LHCN-M2 (cell line): ENCODE measurements around the gene TSGA10IP. TPM values are rescaled to one million over a fixed set of nuclear protein-coding genes. Genes with fewer than 3 reads are reported as not detected.
A peak's percentile ranks its signal among the peaks of the same experiment; 100 is the strongest.

Experiments used
- DNase-seq: peaks from one replicate; pipeline ENCODE4 v3.0.0-alpha.2; 2012; ENCODE audit warnings: low read depth
- total RNA-seq: library from RNA; depleted of rRNA; stranded (reverse); fragments of >200 nt; gene quantifications from 2 replicates; pipeline ENCODE4 v1.2.3, GENCODE V29; 2014

Gene TSGA10IP
- total RNA-seq, 1 experiment from 2014 or later, result not detected

DNA sequence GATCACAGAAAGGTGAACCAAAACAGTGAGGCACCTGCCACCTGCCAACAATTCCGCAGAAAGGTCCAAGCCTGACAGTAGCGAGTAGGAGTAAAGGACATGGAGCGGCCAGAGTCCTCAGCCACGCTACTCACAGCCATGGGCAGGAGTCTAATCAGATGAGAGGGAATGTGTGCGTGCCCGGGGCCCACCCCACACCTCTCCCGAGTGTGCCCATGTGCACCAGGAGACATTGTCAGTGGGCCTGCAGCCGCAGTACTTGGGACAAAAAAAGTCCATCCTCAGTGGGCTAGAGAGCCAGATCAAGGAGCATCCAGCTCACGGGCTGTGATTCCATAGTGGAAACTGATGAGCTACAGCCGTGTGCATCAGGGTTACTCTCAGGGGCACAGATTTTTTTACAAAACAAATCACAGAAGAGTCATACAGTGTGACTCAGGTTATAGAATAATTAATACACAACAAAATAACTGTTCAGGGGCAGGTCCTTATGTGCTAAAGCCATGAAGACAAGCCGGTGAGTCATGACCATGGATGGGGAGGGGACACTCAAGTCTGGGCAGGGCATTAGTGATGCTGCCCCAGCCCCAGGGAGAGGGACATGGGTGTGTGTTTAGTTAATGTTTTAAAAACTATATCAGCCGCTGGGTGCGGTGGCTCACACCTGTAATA, 28.3 kb downstream of the TSGA10IP start:
- peak; percentile 41 for DNase-seq

DNA sequence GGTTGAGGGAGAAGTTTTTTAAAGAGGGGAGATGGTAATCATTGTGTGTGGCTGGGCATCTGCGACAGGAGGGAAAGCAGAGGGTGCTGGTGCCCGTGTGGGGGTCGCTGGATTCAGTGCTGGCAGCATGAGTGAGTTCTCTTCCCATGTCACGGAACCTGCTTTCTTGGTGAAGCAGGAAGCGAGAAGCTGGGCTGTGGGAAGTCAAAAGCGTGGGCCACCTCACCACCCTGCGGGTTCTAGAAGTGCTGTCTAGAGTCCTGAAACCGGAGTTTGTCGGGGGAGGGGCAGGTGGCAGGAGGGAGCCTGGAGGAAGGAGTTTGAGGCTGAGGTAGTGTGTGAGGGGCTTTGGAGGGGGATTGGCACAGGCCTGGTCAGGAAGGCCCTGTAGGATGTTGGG, 30.5 kb downstream of the TSGA10IP start:
- no peak for DNase-seq

DNA sequence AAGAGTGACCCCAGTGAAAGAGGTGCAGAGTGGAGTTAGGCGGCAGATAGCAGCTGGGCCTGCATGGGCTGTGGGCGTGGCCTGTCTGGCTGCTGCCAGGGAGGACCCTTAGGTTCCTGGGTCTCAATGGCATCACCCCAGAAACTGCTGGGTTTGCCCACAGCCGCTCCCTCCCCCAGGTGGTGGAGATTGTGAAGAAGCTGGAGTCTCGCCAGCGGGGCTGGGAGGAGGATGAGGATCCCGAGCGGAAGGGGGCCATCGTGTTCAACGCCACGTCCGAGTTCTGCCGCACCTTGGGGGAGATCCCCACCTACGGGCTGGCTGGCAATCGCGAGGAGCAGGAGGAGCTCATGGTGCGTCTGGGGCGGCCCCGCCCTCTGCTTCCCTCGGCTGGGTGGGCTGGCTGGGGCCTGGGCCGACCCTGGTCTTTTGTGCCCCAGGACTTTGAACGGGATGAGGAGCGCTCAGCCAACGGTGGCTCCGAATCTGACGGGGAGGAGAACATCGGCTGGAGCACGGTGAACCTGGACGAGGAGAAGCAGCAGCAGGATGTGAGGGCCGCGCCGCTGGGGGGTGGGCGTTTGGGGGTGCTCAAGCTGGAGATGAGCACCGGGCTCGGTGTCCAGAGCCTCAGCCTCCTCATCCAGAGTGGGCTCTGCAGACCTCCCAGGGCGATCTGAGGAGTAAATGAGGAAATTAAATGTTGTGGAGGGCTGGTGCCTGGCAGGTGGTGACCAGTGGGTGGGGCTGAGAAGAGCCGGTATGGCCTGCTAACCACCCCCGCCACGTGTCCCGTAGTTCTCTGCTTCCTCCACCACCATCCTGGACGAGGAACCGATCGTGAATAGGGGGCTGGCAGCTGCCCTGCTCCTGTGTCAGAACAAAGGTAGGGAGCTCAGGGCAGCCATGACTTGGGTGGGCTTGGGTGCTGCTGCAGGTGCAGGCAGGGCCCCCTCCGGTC, 31.2 kb downstream of the TSGA10IP start:
- no peak for DNase-seq

DNA sequence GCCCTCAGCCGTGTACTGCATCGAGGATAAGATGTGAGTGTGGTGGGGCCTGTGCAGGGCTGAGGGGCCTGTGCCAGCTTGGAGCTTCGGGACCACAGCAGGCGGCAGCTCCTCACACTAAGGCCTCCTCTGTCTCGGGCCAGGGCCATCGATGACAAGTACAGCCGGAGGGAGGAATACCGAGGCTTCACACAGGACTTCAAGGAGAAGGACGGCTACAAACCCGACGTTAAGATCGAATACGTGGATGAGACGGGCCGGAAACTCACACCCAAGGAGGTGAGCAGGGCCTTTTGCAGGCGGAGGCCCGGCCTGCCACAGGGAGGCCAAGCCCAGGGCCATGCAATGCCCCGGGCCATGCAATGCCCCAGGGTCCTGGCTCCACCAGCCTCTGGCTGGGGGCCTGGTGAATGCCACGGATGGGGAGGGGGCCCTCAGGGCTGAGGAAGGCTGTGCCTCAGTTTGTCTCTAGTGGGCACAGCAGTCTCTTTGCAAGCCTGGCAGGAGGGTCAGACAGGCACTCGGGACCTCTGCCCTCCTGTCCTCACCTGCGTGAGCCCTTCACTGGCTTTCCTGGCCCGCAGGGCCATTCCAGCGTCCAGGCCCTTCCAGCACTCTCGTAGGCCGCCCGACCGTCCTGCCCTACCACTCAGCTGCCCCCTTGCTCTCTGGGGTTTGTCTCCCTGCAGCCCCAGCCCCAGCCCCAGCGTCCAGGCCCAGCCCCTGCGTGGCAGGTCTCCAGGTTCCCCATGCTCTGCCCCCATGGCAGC, 32.5 kb downstream of the TSGA10IP start:
- no peak for DNase-seq

DNA sequence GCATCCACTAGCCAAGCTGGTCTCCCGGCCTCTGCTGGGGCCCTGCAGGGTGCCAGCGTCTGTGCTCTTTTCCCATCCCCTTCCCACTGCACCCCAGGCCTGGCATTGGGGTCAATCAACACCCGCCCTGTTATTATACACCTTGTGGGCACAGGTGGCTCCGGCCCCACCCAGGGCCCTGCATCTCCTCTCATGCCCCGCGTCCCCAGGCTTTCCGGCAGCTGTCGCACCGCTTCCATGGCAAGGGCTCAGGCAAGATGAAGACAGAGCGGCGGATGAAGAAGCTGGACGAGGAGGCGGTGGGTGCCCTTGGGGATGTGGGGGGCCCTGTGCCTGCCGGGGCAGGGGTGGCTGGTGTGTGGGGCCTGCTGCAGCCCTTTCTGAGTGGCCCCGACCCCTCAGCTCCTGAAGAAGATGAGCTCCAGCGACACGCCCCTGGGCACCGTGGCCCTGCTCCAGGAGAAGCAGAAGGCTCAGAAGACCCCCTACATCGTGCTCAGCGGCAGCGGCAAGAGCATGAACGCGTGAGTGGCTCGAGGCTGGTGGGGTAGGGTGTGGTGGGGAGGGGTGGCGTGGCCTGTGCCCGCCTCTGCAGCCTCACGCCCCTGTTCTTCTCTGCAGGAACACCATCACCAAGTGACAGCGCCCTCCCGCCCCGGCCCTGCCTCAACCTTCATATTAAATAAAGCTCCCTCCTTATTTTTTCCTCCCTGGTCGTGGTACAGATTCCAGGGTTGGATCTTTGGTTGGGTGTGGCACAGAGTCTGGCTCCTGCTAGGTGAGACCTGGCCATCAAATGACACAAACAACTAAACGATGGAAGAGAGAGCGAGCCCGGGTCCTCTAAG, 33.3 kb downstream of the TSGA10IP start:
- DNase-seq, result no peak

DNA sequence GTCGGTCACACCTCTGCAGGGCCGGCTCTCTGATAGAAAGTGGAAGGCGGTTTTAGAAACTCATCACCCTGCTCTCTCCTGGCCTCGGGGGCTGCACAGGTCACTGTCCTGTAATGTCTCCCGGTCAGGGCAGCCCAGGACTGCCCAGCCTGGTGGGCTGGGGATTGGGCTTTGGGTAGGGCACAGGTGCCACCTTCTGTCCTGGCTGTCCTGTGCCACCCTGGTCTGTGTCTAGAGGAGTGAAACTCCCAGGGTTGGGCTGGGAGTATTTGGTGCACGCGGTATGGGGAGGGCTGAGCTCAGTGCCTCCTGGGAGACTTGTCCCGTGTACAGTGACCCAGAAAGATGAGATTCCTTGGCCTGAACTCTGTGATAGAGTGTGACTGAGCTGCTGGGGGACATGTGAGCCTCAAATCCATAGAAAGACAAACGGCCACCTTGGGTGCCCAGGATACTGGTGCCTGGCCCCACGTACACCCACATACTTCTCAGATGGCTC, 34.0 kb downstream of the TSGA10IP start:
- no peak for DNase-seq

DNA sequence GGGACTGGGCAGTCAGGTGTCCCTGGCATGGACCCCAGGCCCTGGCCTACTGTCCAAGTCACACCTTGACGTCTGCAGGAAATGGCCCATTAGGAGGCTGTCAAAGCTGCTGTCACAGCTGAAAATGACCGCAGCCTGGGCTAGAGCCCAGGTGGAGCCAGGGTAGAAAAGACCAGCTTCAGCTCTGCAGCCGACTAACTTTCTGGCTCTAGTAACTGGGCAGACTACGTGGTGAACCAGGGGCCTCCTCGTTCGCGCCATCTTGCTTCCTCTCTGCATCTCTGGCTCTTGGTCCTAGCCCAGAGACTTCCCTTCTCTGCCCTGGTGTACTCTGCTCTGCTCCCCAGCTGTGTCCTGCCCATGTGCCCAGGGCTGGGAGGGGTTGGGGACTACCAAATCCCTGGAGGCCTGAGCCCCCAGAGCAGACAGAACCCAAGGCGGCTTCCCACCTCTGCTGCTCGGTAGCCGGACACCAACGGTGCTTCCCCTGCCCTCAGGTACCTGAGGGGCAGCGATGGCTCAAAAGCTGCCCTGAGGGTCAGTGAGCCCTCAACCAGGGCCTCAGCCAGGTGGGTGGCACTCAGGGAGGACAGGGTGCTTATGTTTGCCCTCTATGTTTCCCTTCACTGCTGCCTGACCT, 35.9 kb downstream of the TSGA10IP start:
- DNase-seq, result no peak

DNA sequence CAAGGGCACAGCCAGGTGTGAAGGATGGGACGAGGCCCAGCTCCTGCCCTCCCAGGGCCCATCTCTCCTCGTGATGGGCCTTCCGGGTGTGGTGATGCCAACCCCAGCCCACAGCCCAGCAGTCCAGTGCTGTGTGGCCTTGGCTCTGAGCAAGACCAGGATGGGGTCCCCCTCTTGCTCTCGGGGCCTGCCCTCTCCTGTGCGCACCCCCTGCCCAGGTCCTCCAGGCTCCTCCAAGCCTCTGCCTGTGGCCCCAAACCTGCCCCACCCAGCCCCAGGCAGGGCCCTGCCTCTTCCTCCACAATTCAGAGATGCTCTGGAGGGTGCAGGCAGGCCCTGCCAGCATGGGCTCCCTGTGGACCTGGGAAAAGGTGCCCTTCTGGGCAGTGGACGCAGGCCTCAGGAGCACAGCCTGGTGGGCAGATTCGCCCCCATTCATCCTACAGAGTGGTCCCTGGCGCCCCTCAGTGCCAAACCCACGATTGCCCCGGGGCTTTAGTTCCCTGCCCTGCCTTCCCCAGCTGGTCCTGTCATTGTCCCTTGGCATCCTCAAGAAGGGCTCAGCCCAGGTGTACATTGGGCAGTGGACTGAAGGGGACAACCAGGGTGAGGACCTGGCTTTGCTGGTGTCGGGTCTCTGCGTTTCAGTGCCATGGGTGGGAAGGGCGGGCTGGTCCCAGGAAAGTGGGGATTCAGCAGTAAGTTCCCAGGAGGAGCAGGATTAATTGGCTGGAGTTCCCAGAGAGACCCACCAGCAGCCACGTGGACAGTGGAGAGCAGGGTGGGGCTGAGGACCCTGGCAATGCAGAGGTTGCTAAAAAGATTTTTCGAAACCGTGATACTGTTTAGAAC, 36.9 kb downstream of the TSGA10IP start:
- DNase-seq, result no peak

DNA sequence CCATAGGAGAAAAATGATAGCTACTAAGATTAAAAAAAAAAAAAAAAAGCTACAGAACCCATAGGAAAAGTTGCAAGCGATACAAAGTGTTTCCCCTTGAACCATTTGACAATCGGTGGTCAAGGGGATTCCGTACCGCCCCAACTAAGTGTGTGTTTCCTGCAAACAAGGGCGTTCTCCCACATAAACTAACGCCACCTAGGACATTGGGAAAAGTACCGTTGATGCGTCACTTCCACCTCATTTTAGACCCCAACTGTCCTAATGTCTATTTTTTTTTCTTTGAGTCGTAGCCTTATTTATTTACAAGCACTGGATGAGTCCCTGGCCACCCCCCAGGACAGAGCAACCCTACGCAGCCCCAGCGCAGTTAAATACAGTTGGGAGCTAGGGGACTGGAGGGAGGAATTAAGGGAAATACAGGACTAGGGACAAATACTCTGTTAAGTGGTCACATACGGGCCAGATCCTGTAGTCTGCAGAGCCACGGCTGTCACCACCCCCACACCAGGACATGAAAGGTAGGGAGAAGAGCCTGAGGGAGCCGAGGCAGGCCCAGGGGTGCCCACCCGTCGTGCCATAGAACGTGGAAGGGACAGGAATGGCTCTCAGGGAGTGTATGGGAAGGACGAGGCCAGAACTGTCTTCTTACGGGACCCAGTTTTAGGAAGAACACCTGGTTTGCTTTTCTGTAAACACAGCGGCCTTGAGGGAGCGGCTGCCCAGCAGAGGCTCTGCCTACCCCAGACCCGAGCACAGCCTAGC, 37.7 kb downstream of the TSGA10IP start:
- DNase-seq, result no peak

DNA sequence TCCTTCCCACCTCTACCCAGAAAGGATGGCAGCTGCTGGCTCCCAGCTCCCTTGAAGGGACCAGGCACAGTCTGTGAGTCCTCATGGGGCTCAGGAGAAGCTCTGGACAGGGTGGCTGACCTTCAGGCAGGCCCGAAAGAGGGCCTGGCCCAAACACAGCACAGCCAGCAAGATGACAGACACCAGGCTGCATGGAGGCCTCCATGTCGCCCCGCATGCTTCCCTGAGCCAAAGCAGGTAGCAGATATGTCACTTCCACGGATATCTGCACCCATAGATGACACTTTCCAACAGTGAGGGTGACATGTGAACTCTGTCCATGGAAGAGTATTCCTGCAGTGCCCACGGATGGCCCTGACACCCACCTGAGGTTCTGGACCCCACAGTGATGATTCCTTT, 38.3 kb downstream of the TSGA10IP start:
- no peak for DNase-seq

DNA sequence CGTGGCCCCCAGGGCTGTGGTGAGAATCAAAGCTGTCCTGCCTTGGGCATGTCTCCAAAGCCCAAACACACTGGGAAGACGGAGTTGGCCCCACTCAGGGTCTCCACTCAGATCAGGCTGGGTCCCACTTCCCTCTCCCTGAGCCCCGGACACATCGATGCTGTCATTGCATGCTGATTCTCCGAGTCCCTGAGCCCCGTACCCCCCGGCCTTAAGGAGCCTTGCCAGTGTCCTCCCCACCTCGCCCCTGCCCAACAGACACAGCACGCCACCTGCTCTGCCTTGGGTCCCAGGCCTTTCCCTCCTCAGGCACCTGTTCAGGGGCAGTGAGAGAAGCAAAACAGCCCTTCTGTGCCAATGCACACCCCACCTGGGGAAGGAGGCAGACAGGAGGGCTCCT, 42.1 kb downstream of the TSGA10IP start:
- DNase-seq, result no peak

DNA sequence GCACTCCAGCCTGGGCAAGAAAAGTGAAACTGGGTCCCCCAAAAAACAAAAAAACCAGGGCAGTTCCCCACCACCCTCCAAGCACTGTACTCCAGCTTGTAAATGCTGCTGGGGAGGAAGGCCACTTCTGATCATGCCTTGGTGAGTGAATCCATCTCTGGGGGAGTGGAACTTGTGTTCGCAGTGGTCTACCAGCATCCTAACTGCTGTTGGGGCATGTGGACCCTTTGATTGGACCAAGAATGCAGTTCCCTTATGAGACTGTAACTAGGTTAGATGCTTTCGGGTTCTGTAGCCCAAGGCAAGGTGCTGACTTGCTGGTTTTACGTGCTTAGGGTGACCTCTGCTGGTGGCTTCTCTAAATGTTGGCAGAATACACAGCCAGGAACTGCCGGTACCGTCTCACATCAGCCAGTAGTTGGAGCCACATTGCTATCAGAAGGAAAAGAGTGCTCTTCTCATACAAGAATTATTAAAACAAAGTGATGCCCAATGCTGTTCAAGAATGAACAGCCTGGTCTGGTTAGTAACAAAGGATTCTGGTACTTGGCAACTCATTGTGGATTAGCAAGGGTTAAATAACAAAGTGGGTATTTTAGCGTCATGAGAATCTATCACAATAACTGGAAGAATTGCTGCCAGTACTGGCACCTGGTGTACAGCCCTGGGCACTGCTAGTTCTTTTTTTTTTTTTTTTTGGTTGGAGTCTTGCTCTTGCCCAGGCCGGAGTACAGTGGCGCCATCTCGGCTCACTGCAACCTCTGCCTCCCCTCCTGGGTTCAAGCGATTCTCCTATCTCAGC, 43.7 kb downstream of the TSGA10IP start:
- peak; percentile 94 for DNase-seq

DNA sequence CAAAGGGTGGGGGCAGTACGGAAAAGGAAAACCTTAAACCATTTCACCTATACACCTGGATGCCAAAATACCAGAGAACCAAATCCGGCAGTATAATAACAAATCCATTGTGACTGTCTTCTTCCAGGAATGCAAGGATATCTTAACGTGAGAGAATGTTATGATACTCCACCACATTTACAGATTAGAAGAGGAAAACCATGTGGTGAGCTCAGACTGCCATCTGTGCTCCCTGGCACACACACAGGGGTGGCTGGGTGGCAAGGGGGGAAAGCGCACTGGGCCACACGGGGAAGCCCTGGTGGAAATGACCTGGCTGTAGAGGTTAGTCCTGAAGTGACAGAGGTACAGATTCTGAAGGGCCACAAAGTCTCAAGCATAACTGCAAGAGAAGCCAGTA, 46.8 kb downstream of the TSGA10IP start:
- no peak for DNase-seq

DNA sequence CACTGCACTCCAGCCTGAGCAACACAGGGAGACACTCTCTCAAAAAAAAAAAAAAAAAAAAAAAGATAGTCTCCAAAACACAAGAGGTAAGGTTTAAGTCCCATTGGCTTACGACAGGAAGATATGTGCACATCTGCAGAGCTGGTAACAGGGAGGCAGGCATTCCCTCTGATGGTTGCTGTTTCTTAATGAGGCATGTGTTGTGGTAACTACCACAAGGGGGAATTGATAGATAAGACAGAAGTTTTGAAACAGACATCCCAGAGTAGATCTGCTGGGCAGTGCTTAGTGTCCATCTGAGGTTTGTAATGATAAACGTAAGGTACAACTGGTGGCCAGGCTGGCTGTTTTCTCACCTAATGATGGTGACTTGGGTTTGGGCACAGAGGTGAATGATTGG, 52.0 kb downstream of the TSGA10IP start:
- DNase-seq, result no peak

DNA sequence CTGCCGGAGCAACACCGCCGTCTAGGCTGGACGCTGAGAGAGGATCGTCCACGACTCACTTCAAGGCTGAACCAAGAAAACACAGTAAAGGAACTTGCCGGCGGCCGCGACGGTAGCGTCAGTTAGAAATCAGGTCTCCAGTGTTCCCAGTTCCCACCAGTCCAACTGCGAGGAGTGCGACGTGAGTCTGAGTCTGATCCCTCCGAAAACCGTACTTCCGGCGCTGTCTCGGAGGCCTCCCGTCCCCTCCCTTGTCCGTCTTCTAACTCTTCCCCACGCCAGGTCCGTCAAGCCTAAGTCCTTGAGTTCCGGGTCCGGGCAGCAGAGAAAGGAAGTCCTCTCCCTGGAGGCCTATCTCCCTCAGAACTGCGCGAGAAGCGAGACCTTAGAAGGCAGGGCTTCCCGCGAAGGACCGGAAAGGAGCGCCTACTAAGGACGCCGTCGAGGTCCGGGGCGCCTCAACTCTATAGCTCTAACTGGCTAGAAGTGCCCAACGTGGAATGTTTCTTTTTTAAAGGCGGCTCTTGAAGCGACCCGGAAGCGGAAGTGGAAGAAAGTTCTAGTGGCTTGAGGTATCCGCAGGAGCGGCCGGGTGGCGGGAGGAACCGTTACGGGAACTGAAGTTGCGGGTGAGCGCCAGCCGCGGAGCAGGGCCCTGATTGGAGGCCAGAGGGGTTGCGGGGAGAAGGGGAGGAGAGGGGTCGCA, 56.8 kb downstream of the TSGA10IP start, which contains the start of the genes BANF1 and EIF1AD:
Gene BANF1, plus strand, starts transcription at position 562 of the 706 bp plus-strand sequence. CDS start 748 bp downstream, outside the sequence.
Gene EIF1AD, minus strand, starts transcription at position 216 of the 706 bp plus-strand sequence. CDS start 1,768 bp downstream, outside the sequence.
- peak; percentile 99 for DNase-seq

DNA sequence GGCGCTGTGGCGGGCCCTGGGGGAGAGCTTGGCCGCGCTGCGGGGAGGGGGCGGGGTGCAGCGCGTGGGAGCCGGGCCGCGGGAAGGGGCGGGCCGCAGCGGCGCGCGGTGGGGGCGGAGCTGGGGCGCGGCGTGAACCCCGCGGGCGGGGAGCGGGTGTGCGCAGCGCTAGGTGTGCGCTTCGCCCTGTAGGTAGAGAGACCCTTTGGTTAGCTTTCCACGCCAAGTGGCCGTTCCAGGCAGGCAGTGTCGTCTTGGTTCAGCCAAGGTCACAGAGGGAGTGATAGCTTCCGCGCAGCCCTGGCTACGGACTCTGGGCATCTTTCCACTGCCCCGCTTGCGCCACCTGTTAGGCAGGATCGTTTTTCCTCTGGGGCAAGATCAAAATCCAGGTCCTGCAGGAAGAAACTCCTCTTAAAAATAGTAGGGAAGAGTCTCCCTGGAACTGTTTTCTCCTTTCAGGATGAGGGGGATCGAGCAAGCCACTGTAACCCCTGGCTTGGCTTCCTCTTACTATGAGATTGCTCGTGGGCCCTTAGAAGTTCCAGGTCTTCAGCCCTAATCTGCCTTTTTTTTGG, 57.5 kb downstream of the TSGA10IP start:
- DNase-seq, result peak; percentile 61

DNA sequence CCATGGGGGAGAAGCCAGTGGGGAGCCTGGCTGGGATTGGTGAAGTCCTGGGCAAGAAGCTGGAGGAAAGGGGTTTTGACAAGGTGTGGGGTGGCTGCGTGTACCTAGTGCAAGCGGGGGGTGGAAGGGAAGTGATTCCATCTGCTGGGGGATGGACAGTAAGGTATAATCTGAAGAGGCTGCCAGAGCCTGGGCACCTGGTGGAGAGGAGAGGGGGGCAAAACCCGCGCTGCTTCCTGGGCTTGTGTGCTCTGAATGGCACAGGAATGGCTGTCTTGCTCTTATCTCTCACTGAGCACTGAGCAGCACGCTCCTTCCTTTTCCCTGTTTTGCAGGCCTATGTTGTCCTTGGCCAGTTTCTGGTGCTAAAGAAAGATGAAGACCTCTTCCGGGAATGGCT, 58.0 kb downstream of the TSGA10IP start:
- DNase-seq, result no peak
